GM23338 (cell line): ENCODE results near the gene TERB2.

ENCODE experiments used
- CREB1 ChIP-seq: fragments of 250-450 bp; sonication (Bioruptor Pico); IDR thresholded peaks from 2 replicates; pipeline ENCODE4 v1.5.0; 2020; ENCODE audit warnings: low read depth, mild to moderate bottlenecking, moderate library complexity
- CTCF ChIP-seq, 2 experiments: fragments of 200-600 bp in 1 of 2; sonication (generic) in 1 of 2; conservative IDR thresholded peaks; 2 replicates each; pipeline versions ENCODE4 v1.5.1 to v1.6.1; 2016 to 2017; ENCODE audit warnings: antibody characterized with exemption in 2 of 2, low read depth in 2 of 2, mild to moderate bottlenecking in 2 of 2, moderate library complexity in 1 of 2
- ETS1 ChIP-seq: IDR thresholded peaks from 2 replicates; pipeline ENCODE4 v1.6.1; 2016; ENCODE audit warnings: antibody characterized with exemption
- EZH2 ChIP-seq: fragments of 200-600 bp; sonication (generic); IDR thresholded peaks from one replicate; pipeline ENCODE4 v1.8.0; 2017; ENCODE audit warnings: antibody characterized with exemption, mild to moderate bottlenecking, low read depth; ENCODE audit not compliant: unreplicated experiment
- EZH2phosphoT487 ChIP-seq: fragments of 200-600 bp; sonication (generic); IDR thresholded peaks from one replicate; pipeline ENCODE4 v1.8.1; 2018; ENCODE audit warnings: antibody characterized with exemption; ENCODE audit not compliant: unreplicated experiment
- JUNB ChIP-seq: IDR thresholded peaks from one replicate; pipeline ENCODE4 v1.6.1; 2016; ENCODE audit warnings: antibody characterized with exemption; ENCODE audit not compliant: unreplicated experiment
- NANOG ChIP-seq: IDR thresholded peaks from 2 replicates; pipeline ENCODE4 v1.6.1; 2016; ENCODE audit warnings: antibody characterized with exemption, borderline replicate concordance
- POLR2AphosphoS5 ChIP-seq: IDR thresholded peaks from 2 replicates; pipeline ENCODE4 v1.6.1; 2016; ENCODE audit warnings: antibody characterized with exemption, low read depth
- REST ChIP-seq: IDR thresholded peaks from one replicate; pipeline ENCODE4 v1.6.1; 2018; ENCODE audit warnings: antibody characterized with exemption; ENCODE audit not compliant: unreplicated experiment
- STAT1 ChIP-seq: IDR thresholded peaks from one replicate; pipeline ENCODE4 v1.6.1; 2016; ENCODE audit warnings: antibody characterized with exemption; ENCODE audit not compliant: unreplicated experiment
- ZNF114 ChIP-seq: fragments of 250-450 bp; sonication (Bioruptor Pico); IDR thresholded peaks from 2 replicates; pipeline ENCODE4 v1.5.0; 2020; ENCODE audit warnings: mild to moderate bottlenecking, moderate library complexity
- ZNF331 ChIP-seq: fragments of 250-450 bp; sonication (Bioruptor Pico); IDR thresholded peaks from 2 replicates; pipeline ENCODE4 v1.5.0; 2020; ENCODE audit warnings: low read depth, mild to moderate bottlenecking, moderate library complexity
- ZNF462 ChIP-seq: fragments of 250-450 bp; sonication (Bioruptor Pico); IDR thresholded peaks from 2 replicates; pipeline ENCODE4 v1.5.0; 2020; ENCODE audit warnings: mild to moderate bottlenecking, moderate library complexity

GRCh38 chr15:45021348-45021747 lies 64.9 kb downstream of the TERB2 start:
- no peak for TF ChIP-seq CTCF (conservative IDR thresholded peaks at IDR 0.05; ENCODE audit: low read depth in 2 of 2)
- TF ChIP-seq POLR2AphosphoS5 = no peak
- TF ChIP-seq EZH2 = no peak
- no peak for TF ChIP-seq REST
- no peak for TF ChIP-seq CREB1 (CRISPR knock-in tag)
- no peak for TF ChIP-seq ETS1
- TF ChIP-seq EZH2phosphoT487 = no peak
- TF ChIP-seq JUNB = no peak
- TF ChIP-seq ZNF331 (CRISPR knock-in tag) = no peak
- TF ChIP-seq ZNF114 = no peak
- TF ChIP-seq NANOG = no peak
- TF ChIP-seq STAT1 = no peak
- no peak for TF ChIP-seq ZNF462 (CRISPR knock-in tag)
